GM12864 (cell line): Measurements from ENCODE around the gene BABAM1.

Source experiments
- DNase-seq: peaks from one replicate; pipeline ENCODE4 v3.0.0-alpha.2; 2011; ENCODE audit warnings: low read depth
- H3K4me3 ChIP-seq: 2 replicates; pipeline ENCODE4 v1.5.1; 2011; ENCODE audit warnings: mild to moderate bottlenecking, low read depth, low read length, control low read depth
- TF ChIP-seq, protein P1 (sequence below): IDR thresholded peaks from 2 replicates; pipeline ENCODE4 v1.5.1; 2011; ENCODE audit warnings: low read depth, mild to moderate bottlenecking, moderate library complexity, low read length, control low read depth, inconsistent platforms; ENCODE audit errors: missing control alignments

The BABAM1 gene

GRCh38 chr19:17237747-17238706, 29.2 kb upstream of the BABAM1 start:
- TF ChIP-seq, protein P1, sequence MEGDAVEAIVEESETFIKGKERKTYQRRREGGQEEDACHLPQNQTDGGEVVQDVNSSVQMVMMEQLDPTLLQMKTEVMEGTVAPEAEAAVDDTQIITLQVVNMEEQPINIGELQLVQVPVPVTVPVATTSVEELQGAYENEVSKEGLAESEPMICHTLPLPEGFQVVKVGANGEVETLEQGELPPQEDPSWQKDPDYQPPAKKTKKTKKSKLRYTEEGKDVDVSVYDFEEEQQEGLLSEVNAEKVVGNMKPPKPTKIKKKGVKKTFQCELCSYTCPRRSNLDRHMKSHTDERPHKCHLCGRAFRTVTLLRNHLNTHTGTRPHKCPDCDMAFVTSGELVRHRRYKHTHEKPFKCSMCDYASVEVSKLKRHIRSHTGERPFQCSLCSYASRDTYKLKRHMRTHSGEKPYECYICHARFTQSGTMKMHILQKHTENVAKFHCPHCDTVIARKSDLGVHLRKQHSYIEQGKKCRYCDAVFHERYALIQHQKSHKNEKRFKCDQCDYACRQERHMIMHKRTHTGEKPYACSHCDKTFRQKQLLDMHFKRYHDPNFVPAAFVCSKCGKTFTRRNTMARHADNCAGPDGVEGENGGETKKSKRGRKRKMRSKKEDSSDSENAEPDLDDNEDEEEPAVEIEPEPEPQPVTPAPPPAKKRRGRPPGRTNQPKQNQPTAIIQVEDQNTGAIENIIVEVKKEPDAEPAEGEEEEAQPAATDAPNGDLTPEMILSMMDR = no peak
- no peak for DNase-seq
- H3K4me3 ChIP-seq = no peak overlapping the region

DNA sequence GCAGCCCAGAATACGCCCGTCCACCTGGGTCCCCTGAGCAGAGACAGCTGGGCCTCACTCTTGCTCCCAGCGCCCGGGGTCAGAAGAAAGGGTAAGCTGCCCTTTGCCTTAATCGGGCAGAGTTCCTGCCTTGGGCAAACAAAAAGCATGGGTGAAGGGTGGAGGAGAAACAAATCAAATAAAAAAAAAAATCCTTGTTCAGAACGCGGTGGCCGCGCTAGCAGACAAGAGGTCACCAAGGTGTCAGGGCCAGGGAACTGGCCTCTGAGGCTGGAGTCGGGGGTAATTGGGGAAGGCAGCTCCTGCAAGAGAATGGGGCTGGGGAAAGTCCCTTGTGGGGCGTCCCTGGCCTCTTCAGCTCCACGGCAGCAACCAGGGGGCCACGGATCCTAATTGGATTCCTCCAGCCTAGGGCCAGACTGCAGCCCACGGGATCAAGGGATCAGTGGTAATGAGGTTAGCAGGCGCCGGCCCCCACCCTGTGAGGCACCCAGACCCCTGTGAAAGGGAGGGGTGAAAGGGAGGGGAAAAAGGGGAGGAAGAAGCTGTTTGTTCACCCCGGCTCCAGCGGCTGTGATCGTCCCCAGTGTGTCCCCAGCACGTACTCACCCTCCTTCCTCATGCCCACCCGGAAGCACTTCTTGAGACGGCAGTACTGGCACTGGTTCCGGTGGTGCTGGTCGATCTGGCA, 27.0 kb upstream of the BABAM1 start:
- TF ChIP-seq, protein P1 = no peak
- no peak for DNase-seq
- no peak overlapping the region for H3K4me3 ChIP-seq

- TF ChIP-seq, protein P1 = no peak
- H3K4me3 ChIP-seq = no peak overlapping the region
- DNase-seq = no peak
Measured at GRCh38 chr19:17240826-17241399, 26.3 kb upstream of the BABAM1 start.

- H3K4me3 ChIP-seq = no peak overlapping the region
- TF ChIP-seq, protein P1 = no peak
- DNase-seq = no peak
Measured at GRCh38 chr19:17242431-17243208, 24.6 kb upstream of the BABAM1 start.

DNA sequence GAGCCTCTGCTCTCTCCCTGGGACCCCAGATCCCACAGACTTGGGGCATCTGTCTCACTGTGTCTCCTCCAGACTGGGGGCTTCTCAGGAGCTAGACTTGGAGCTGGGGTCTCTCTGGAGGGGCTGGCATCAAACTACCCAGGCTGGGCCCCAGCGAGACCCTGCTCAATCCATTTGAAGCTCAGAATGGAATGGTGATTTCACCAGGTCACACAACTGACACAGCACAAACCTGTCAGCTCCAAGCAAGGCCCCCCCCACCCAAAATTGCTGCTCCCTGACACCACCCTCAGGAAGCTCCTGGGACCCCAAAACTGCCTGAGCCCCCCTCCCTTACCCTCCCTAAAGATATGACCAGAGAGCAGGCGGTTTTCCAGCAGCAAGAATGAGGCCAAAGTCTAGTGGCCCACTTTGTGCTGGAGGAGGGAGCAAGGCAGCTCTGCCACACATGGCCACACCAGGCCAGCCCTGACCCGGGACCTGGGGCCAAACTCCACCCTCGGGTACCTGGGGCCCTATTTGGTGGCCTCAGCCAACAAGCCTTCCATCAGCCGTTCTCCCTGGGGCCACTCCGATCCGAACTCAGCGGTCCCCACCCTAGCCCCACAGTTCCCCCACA, 23.9 kb upstream of the BABAM1 start:
- no peak for DNase-seq
- TF ChIP-seq, protein P1 = no peak
- H3K4me3 ChIP-seq = no peak overlapping the region
